Measurements from ENCODE around the gene HMOX1. TPM values are rescaled to one million over a fixed set of nuclear protein-coding genes. Genes with fewer than 3 reads are reported as not detected.

HMOX1 gene
- total and polyA plus RNA-seq, 2 of the 13 experiments (the other 11 are each of a cell fraction or from before 2014, with no cell fraction given): 53.6 to 67.4 TPM

DNA sequence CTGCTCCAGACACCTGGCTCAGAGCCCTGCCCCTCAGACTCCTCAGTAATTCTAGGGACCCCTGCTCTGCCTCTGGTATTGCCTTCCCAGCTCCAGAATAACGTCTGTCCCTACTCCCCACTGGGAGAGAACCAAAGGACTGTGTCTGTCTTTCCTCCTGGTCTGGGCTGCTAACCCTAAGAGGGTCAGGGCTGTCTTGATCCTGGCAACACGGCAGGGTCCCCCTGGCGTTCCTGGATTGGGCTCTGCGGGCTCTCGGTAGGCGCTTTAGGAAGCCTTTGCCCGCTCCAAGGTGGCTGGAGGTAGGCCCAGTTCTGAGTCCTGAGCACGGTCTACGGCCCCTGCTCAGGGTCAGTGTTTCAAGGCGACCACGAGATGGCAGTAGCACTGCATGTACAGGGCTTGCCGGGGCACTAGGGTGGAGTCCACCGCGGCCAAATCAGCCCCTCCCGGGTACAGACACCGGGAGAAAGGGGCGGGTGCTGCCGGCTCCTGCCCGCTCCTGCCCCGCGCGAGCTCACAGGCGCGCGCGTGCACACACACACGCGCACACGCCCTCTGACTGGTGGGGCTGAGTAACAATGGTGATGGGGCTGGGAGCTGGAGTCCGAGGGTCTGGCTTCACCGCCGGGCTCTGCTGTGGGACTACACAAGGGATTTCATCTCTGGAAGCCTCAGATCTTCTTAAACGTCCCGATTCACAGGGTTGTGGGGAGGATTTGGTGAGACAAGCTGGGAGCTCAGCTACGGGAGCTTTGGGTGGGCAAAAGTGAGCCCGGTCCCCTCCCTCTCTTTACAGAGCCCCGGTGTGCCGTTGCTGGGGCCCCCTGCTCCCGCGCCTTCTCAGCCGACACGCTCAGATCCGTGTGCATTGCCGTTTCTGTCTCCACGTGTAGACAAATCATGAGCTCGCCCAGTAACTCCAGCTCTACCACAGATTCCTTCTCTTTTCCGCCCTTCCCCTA lies 30.1 kb upstream of the HMOX1 start (continued):
- TF ChIP-seq, protein P1, sequence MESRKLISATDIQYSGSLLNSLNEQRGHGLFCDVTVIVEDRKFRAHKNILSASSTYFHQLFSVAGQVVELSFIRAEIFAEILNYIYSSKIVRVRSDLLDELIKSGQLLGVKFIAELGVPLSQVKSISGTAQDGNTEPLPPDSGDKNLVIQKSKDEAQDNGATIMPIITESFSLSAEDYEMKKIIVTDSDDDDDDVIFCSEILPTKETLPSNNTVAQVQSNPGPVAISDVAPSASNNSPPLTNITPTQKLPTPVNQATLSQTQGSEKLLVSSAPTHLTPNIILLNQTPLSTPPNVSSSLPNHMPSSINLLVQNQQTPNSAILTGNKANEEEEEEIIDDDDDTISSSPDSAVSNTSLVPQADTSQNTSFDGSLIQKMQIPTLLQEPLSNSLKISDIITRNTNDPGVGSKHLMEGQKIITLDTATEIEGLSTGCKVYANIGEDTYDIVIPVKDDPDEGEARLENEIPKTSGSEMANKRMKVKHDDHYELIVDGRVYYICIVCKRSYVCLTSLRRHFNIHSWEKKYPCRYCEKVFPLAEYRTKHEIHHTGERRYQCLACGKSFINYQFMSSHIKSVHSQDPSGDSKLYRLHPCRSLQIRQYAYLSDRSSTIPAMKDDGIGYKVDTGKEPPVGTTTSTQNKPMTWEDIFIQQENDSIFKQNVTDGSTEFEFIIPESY (CRISPR knock-in tag; IDR thresholded peaks at IDR 0.05): peak; percentile 29; the same call in 1 of the 2 replicates
- TF ChIP-seq, protein P2, sequence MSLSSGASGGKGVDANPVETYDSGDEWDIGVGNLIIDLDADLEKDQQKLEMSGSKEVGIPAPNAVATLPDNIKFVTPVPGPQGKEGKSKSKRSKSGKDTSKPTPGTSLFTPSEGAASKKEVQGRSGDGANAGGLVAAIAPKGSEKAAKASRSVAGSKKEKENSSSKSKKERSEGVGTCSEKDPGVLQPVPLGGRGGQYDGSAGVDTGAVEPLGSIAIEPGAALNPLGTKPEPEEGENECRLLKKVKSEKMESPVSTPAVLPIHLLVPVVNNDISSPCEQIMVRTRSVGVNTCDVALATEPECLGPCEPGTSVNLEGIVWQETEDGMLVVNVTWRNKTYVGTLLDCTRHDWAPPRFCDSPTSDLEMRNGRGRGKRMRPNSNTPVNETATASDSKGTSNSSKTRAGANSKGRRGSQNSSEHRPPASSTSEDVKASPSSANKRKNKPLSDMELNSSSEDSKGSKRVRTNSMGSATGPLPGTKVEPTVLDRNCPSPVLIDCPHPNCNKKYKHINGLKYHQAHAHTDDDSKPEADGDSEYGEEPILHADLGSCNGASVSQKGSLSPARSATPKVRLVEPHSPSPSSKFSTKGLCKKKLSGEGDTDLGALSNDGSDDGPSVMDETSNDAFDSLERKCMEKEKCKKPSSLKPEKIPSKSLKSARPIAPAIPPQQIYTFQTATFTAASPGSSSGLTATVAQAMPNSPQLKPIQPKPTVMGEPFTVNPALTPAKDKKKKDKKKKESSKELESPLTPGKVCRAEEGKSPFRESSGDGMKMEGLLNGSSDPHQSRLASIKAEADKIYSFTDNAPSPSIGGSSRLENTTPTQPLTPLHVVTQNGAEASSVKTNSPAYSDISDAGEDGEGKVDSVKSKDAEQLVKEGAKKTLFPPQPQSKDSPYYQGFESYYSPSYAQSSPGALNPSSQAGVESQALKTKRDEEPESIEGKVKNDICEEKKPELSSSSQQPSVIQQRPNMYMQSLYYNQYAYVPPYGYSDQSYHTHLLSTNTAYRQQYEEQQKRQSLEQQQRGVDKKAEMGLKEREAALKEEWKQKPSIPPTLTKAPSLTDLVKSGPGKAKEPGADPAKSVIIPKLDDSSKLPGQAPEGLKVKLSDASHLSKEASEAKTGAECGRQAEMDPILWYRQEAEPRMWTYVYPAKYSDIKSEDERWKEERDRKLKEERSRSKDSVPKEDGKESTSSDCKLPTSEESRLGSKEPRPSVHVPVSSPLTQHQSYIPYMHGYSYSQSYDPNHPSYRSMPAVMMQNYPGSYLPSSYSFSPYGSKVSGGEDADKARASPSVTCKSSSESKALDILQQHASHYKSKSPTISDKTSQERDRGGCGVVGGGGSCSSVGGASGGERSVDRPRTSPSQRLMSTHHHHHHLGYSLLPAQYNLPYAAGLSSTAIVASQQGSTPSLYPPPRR (CRISPR knock-in tag; IDR thresholded peaks at IDR 0.05; ENCODE audit: borderline replicate concordance): no peak
- TF ChIP-seq ZNF274 (CRISPR knock-in tag; IDR thresholded peaks at IDR 0.05) (0 out of 2 replicates have a peak, but pooled peaks have one; percentile 35), ZMAT3 (CRISPR knock-in tag; conservative IDR thresholded peaks at IDR 0.05) (no peak), NR2F1 (CRISPR knock-in tag; IDR thresholded peaks at IDR 0.05) (no peak), ZSCAN22 (CRISPR knock-in tag; IDR thresholded peaks at IDR 0.05) (no peak), IKZF1 (IDR thresholded peaks at IDR 0.05) (no peak), CENPX (CRISPR knock-in tag; IDR thresholded peaks at IDR 0.05) (no peak), ZNF224 (CRISPR knock-in tag; IDR thresholded peaks at IDR 0.05) (no peak), ZNF510 (CRISPR knock-in tag; IDR thresholded peaks at IDR 0.05; ENCODE audit: low read depth) (no peak), RELA (CRISPR knock-in tag; IDR thresholded peaks at IDR 0.05) (0 out of 2 replicates have a peak, but pooled peaks have one; percentile 56), ZNF598 (CRISPR knock-in tag; IDR thresholded peaks at IDR 0.05; ENCODE audit: borderline replicate concordance) (peak; percentile 52; the same call in 1 of the 2 replicates)
- TF ChIP-seq, protein P3, sequence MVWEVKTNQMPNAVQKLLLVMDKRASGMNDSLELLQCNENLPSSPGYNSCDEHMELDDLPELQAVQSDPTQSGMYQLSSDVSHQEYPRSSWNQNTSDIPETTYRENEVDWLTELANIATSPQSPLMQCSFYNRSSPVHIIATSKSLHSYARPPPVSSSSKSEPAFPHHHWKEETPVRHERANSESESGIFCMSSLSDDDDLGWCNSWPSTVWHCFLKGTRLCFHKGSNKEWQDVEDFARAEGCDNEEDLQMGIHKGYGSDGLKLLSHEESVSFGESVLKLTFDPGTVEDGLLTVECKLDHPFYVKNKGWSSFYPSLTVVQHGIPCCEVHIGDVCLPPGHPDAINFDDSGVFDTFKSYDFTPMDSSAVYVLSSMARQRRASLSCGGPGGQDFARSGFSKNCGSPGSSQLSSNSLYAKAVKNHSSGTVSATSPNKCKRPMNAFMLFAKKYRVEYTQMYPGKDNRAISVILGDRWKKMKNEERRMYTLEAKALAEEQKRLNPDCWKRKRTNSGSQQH (CRISPR knock-in tag; IDR thresholded peaks at IDR 0.05; ENCODE audit: low read depth): no peak
- TF ChIP-seq, protein P4, sequence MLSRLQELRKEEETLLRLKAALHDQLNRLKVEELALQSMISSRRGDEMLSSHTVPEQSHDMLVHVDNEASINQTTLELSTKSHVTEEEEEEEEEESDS (CRISPR knock-in tag; IDR thresholded peaks at IDR 0.05; ENCODE audit: borderline replicate concordance): no peak
- TF ChIP-seq, protein P5, sequence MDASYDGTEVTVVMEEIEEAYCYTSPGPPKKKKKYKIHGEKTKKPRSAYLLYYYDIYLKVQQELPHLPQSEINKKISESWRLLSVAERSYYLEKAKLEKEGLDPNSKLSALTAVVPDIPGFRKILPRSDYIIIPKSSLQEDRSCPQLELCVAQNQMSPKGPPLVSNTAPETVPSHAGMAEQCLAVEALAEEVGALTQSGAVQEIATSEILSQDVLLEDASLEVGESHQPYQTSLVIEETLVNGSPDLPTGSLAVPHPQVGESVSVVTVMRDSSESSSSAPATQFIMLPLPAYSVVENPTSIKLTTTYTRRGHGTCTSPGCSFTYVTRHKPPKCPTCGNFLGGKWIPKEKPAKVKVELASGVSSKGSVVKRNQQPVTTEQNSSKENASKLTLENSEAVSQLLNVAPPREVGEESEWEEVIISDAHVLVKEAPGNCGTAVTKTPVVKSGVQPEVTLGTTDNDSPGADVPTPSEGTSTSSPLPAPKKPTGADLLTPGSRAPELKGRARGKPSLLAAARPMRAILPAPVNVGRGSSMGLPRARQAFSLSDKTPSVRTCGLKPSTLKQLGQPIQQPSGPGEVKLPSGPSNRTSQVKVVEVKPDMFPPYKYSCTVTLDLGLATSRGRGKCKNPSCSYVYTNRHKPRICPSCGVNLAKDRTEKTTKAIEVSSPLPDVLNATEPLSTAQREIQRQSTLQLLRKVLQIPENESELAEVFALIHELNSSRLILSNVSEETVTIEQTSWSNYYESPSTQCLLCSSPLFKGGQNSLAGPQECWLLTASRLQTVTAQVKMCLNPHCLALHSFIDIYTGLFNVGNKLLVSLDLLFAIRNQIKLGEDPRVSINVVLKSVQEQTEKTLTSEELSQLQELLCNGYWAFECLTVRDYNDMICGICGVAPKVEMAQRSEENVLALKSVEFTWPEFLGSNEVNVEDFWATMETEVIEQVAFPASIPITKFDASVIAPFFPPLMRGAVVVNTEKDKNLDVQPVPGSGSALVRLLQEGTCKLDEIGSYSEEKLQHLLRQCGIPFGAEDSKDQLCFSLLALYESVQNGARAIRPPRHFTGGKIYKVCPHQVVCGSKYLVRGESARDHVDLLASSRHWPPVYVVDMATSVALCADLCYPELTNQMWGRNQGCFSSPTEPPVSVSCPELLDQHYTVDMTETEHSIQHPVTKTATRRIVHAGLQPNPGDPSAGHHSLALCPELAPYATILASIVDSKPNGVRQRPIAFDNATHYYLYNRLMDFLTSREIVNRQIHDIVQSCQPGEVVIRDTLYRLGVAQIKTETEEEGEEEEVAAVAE (CRISPR knock-in tag; IDR thresholded peaks at IDR 0.05; ENCODE audit: borderline replicate concordance): no peak
